SK-N-MC (cell line): ENCODE data around the gene ZWILCH.

Source experiments
- EZH2 ChIP-seq: fragments of 200-600 bp; sonication (generic); IDR thresholded peaks from one replicate; pipeline ENCODE4 v1.6.1; 2017; ENCODE audit warnings: antibody characterized with exemption
- POLR2AphosphoS5 ChIP-seq: IDR thresholded peaks from 2 replicates; pipeline ENCODE4 v1.6.1; 2012; ENCODE audit warnings: mild to moderate bottlenecking, low read depth, low read length, borderline replicate concordance

GRCh38 chr15:66476535-66476934, 28.6 kb upstream of the ZWILCH start:
- TF ChIP-seq EZH2 (no peak), POLR2AphosphoS5 (no peak)
